GM10248 (cell line): ENCODE measurements around the gene CTSD.

ENCODE experiments used
- CTCF ChIA-PET: fragments of 300-600 bp; sonication (Branson Sonifier 250); formaldehyde crosslinking; extraction: SDS; loops from one replicate; lab custom pipeline; 2021; ENCODE audit warnings: antibody characterized with exemption; lab: Yijun Ruan, JAX
- POLR2A ChIA-PET: fragments of 350-650 bp; sonication (Branson Sonifier 250); formaldehyde crosslinking; extraction: SDS; loops from one replicate; lab custom pipeline; 2020; ENCODE audit warnings: antibody characterized with exemption; lab: Yijun Ruan, JAX
- DNase-seq: peaks from one replicate; pipeline ENCODE4 v3.0.0; 2012; ENCODE audit errors: extremely low spot score
- TF ChIP-seq, protein P1 (sequence below): IDR thresholded peaks from 2 replicates; pipeline ENCODE4 v1.5.1; 2012; ENCODE audit warnings: mild to moderate bottlenecking, low read depth; ENCODE audit errors: extremely low read depth, missing control alignments, control extremely low read depth

CTSD gene

DNA sequence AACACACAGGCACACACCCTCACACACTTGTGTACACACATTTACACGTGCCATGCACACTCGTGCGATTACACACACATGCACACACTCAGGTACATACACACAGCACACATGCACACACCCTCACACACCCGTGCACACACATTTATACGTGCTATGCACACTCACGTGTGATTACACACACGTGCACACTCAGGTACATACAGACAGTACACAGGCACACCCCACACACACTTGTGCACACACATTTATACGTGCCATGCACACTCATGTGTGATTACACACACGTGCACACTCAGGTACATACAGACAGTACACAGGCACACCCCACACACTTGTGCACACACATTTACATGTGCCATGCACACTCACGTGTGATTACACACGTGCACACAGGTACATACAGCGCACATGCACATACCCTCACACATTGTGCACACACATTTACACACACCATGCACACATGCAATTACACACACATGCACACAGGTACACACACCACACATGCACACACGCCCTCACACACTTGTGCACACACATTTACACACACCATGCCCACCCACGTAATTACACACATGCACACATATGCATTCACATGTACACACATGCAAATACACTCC is 17.9 kb downstream of the CTSD start:
- TF ChIP-seq, protein P1, sequence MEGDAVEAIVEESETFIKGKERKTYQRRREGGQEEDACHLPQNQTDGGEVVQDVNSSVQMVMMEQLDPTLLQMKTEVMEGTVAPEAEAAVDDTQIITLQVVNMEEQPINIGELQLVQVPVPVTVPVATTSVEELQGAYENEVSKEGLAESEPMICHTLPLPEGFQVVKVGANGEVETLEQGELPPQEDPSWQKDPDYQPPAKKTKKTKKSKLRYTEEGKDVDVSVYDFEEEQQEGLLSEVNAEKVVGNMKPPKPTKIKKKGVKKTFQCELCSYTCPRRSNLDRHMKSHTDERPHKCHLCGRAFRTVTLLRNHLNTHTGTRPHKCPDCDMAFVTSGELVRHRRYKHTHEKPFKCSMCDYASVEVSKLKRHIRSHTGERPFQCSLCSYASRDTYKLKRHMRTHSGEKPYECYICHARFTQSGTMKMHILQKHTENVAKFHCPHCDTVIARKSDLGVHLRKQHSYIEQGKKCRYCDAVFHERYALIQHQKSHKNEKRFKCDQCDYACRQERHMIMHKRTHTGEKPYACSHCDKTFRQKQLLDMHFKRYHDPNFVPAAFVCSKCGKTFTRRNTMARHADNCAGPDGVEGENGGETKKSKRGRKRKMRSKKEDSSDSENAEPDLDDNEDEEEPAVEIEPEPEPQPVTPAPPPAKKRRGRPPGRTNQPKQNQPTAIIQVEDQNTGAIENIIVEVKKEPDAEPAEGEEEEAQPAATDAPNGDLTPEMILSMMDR: no peak
- ChIA-PET POLR2A (no interaction called here), CTCF (no interaction called here)
- no peak for DNase-seq

DNA sequence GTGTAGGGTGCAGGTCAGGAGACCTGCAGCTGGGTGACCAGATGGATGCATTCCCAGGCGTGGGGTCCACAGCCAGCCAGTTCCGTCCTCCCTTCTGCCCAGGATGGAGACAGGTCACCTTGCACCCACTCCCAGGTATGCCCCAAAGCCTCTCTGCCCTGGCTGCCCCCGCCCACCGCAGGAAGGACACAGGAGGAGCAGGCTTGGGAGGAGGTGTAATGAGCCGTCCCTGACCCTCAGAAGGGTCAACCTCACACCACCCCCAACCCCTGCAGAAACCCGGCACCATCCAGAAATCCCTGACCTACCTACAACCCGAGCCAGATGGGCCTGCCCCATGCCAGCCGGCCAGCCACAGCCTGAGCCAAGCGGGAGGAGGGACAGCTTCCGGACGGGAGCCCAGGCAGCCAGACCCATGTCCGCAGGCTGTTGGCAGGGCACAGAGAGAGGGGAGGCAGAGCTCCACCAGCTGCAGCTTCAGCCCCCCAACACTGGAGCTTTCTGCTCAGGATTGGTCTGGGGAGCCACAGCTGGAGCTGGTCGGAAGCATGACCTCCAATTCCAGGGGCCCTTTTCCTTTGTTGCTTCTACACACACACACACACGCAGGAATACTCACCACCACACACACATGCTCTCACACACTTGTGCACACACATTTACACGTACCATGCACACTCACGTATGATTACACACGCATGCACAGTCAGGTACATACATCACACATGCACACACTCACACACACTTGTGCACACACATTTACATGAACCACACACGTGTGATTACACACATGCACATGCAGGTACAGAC is 18.6 kb downstream of the CTSD start:
- CTCF ChIA-PET: interaction anchor here (1.3 kb wide), 1 partner anchor 52 kb away, joined by 3 read pairs; no protein-coding TSS in a partner anchor
- no peak for DNase-seq
- TF ChIP-seq, protein P1: no peak
- POLR2A ChIA-PET: no interaction called here

DNA sequence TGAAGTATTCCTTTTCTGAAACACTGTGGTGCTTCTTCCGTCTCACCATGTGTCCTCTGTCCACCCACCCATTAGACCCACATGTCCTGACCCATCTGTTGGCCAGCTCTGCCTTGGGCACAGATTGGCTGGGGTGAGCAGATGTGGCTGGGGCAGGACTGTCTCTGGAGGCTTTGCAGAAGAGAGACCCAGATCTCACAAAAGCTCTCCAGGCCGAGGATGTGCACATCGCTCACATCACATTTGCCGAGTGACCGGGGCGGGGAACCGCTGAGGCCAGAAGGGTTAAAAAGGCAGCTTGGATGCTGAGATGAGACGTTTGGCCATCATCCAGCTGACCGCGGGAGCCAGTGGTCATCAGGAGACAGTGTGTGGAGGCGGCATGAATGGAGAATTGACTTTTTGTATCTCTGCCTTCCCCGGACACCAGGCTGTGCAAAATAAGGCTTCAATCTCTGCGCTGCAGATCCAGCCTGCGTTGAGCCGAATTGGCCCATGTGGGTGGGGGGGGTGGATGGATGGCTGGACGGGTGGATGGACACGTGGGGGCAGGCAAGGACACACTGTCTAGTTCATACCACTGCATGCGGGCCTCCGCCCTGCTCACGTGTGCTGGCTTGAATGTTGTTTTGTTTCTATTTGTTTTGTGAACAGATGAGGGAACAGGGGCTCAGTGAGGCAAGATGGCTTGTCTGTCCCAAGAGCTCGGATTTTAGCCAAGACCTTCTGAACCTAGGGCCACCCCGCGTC is 19.4 kb downstream of the CTSD start:
- DNase-seq: no peak
- ChIA-PET POLR2A (no interaction called here), CTCF (interaction anchor here (1.3 kb wide), 2 partner anchors 51 to 89 kb away, joined by 3 read pairs; no protein-coding TSS in a partner anchor)
- TF ChIP-seq, protein P1: no peak

DNA sequence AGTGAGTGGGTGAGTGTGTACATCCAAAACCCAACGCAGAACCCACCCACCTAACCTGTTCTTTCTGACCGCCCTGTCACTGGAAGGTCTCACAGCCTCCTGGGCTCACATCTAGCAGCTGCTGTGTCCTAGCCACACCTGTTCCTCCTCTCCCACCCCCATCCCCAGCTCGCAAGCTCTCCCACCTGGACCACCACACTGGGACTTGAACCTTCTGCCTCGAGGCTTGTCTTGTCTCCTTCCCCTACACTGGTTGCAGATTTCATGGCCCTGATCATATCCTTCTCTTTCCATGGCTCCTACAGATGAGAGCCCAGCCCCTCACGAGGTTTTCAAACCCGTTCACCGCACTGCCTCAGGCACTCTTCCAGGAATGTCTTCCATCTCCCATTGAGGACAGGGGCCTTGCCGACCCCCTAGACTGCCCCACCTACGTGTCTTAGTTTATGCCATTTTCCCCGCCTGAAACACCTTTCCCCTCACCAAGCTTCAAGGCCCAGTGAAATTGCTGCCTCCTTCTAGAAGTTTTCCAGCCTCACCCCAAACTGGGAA is 20.1 kb downstream of the CTSD start:
- TF ChIP-seq, protein P1: no peak
- POLR2A ChIA-PET: no interaction called here
- CTCF ChIA-PET: interaction anchor here (1.3 kb wide), 2 partner anchors 51 to 90 kb away, joined by 3 read pairs; no protein-coding TSS in a partner anchor
- no peak for DNase-seq

DNA sequence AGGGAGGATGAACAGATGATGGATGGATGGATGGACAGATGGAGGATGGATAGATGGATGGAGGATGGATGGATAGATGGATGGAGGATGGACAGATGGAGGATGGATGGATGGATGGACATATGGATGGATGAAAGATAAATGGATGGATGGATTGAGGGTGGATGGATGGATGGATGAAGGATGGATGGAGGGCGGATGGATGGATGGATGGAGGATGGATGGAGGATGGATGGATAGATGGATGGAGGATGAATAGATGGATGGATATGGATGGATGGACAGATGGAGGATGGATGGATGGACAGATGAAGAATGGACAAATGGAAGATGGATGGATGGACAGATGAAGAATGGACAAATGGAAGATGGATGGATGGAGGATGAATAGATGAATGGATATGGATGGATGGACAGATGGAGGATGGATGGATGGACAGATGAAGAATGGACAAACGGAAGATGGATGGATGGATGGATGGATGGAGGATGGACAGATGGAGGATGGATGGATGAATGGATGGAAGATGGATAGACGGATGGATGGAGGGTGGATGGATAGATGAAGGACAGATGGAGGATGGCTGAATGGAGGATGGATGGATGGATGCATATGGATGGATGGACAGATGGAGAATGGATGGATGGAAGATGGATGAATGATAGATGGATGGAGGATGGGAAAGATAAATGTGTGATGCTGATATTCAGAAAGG is 20.7 kb downstream of the CTSD start:
- POLR2A ChIA-PET: no interaction called here
- TF ChIP-seq, protein P1: no peak
- CTCF ChIA-PET: interaction anchor here (1.3 kb wide), 1 partner anchor 90 kb away, joined by 3 read pairs; no protein-coding TSS in a partner anchor
- DNase-seq: no peak
